Subcutaneous abdominal adipose tissue (tissue), 5 donors: Measurements from ENCODE around the gene NLGN1.

Experiments
- H3K27ac ChIP-seq: one replicate; pipeline ENCODE4 v1.7.0; 2013; ENCODE audit warnings: low read depth, mild to moderate bottlenecking, inconsistent platforms, low read length, moderate library complexity
- H3K27me3 ChIP-seq, 5 donors: one replicate each; pipeline ENCODE4 v1.7.0; 2013; ENCODE audit warnings: low read length in 5 of 5, inconsistent platforms in 1 of 5; ENCODE audit not compliant: control insufficient read depth in 5 of 5, insufficient read depth in 4 of 5
- H3K36me3 ChIP-seq, 5 donors: one replicate each; pipeline ENCODE4 v1.7.0; 2013; ENCODE audit warnings: low read length in 5 of 5; ENCODE audit not compliant: control insufficient read depth in 5 of 5, insufficient read depth in 5 of 5
- H3K4me1 ChIP-seq, 5 donors: one replicate each; pipeline ENCODE4 v1.7.0; 2013; ENCODE audit warnings: low read length in 5 of 5, mild to moderate bottlenecking in 3 of 5, moderate library complexity in 1 of 5; ENCODE audit not compliant: control insufficient read depth in 5 of 5, insufficient read depth in 5 of 5
- H3K4me3 ChIP-seq, 5 donors: one replicate each; pipeline ENCODE4 v1.7.0; 2013; ENCODE audit warnings: low read length in 5 of 5, low read depth in 1 of 5
- H3K9ac ChIP-seq, 5 donors: one replicate each; pipeline ENCODE4 v1.7.0; 2013; ENCODE audit warnings: low read length in 5 of 5, mild to moderate bottlenecking in 4 of 5, moderate library complexity in 3 of 5
- H3K9me3 ChIP-seq, 5 donors: one replicate each; pipeline ENCODE4 v1.7.0; 2013; ENCODE audit warnings: low read length in 5 of 5; ENCODE audit not compliant: control insufficient read depth in 5 of 5
- donor health status: healthy.
- donor health status: healthy.
- donor health status: healthy.
- donor health status: healthy.
- donor health status: healthy.

NLGN1 gene

DNA sequence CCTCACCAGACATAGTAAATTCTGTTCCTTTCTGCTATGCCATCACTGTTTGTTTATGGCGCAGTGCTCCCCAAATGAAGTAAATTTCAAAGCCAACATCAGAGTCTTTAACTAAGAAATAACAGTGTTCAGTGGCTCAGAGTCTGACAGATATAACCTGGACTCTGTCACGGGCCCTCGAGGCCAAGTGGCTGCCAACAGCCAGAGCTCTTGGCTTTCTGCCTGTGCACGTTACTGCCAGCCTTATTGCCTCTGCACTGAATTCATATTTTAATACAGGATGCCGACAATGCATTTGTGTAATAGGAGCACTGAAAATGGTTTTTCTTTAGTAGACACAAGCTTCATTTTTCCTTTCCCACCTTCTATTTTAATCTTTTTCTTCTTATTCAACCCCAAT, 219.9 kb downstream of the NLGN1 start:
- Histone ChIP-seq H3K4me1 (peaks cover 0 to 6% (median 0%) of the 10 kb centered on the region in 5 donors), H3K9ac (no peak overlapping the region), H3K27me3 (no peaks in the 10 kb centered on the region), H3K36me3 (no peaks in the 10 kb centered on the region), H3K27ac (no peak overlapping the region), H3K9me3 (no peaks in the 10 kb centered on the region), H3K4me3 (no peak overlapping the region)

DNA sequence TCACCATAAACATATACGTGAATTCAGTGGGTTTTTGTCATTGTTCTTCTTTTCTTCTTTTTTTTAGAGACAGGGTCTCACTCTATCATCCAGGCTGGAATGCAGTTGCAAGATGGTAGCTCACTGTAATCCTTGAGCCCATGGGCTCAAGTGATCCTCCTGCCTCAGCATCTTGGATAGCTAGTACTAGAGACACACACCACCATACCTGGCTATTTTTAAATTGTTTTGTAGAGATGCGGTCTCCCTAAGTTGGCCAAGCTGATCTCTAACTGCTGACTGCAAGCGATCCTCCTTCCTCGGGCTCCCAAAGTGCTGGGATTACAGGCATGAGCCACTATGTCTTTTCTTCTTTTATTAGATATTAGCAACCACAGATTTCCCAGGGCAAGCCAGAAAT, 220.6 kb downstream of the NLGN1 start:
- Histone ChIP-seq H3K4me3 (no peak overlapping the region), H3K36me3 (no peaks in the 10 kb centered on the region), H3K27ac (no peak overlapping the region), H3K4me1 (peaks cover 0 to 6% (median 0%) of the 10 kb centered on the region in 5 donors), H3K27me3 (no peaks in the 10 kb centered on the region), H3K9me3 (no peaks in the 10 kb centered on the region), H3K9ac (no peak overlapping the region)

DNA sequence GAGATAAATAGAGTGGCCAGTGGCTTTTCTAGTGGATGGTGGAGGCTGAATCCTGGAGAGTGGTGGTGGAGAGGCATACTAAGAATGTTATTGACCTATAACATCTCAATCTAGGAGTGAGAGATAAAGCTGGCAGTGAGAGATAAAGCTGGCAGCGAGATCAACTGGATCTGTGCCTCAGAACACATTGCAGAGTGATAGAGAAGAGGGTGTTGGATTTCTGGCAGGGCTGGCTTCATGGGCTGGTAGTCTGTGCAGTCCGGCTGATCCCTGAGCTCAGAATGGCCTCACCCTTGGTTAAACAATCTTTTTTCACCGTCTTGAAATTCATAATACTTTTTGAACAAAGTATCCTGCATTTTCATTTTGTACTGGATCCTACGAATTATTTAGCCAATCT, 221.2 kb downstream of the NLGN1 start:
- Histone ChIP-seq H3K27ac (no peak overlapping the region), H3K4me1 (peaks cover 0 to 6% (median 0%) of the 10 kb centered on the region in 5 donors), H3K9me3 (no peaks in the 10 kb centered on the region), H3K27me3 (no peaks in the 10 kb centered on the region), H3K9ac (no peak overlapping the region), H3K36me3 (no peaks in the 10 kb centered on the region), H3K4me3 (no peak overlapping the region)

DNA sequence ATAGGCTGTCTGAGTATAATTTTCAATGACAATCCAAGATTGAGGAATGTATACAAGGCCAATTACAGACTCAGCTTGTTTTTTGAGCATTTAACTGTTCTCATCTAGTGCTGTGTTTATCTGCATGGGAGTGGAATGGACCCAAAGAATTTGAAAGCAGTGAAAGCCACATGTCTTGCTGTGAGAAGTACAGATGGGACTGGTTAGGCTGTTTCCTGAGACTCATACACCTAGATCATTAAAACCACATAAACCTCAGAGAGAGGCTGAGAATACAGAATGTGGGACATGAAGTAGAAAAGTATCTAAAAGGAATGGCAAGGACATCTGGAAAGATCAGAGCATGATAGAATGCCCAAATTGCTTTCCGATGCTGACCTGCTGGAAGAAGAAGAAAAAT, 224.6 kb downstream of the NLGN1 start:
- Histone ChIP-seq H3K4me1 (peaks cover 0 to 13% (median 0%) of the 10 kb centered on the region in 5 donors), H3K9me3 (no peaks in the 10 kb centered on the region), H3K9ac (no peak overlapping the region), H3K36me3 (no peaks in the 10 kb centered on the region), H3K4me3 (no peak overlapping the region), H3K27me3 (no peaks in the 10 kb centered on the region), H3K27ac (no peak overlapping the region)

DNA sequence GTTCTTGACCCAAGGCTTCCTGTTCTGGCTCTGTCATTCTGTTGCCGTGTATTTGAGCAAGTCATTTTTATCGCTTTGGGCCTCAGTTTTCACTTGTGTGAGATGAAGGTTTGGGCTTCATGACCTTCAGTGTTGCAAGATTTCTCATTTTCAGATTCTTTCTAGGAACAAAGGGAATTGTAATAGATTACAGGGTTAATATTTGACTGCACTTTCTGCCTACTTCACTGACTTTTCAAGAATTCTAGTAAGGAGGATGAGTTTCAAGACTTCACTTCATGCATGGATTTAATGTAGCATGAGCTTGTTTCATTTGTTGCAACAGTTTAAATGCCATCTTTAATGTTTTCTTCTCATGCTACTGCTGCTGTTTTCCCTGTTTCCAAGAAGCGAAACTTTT, 226.5 kb downstream of the NLGN1 start:
- Histone ChIP-seq H3K4me1 (peaks cover 0 to 8% (median 0%) of the 10 kb centered on the region in 5 donors), H3K9me3 (no peaks in the 10 kb centered on the region), H3K9ac (no peak overlapping the region), H3K27ac (no peak overlapping the region), H3K27me3 (no peaks in the 10 kb centered on the region), H3K4me3 (no peak overlapping the region), H3K36me3 (no peaks in the 10 kb centered on the region)

DNA sequence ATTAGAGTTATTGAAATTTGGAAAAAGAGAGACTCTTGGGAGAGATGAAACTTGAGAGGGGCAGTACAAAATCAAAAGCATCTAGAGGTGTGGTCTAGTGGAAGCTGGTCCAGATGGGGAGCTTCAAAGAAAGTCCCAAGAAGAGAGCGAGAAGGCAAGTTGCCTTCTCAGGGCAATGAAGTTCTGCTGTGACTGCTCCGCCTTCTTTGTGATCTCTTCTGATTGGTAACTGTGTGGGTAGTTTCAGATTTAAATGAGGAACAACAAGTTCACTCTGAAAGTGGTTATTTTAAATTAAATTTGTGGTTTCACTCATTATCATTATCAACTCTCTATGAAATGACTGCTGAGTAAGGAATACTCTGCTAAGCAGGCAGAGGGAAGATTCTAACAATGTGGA, 233.3 kb downstream of the NLGN1 start:
- no peak overlapping the region for H3K4me3 ChIP-seq
- no peaks in the 10 kb centered on the region for H3K9me3 ChIP-seq
- no peaks in the 10 kb centered on the region for H3K36me3 ChIP-seq
- H3K27ac ChIP-seq = no peak overlapping the region
- H3K4me1 ChIP-seq = no peaks in the 10 kb centered on the region
- H3K27me3 ChIP-seq = no peaks in the 10 kb centered on the region
- H3K9ac ChIP-seq = no peak overlapping the region

DNA sequence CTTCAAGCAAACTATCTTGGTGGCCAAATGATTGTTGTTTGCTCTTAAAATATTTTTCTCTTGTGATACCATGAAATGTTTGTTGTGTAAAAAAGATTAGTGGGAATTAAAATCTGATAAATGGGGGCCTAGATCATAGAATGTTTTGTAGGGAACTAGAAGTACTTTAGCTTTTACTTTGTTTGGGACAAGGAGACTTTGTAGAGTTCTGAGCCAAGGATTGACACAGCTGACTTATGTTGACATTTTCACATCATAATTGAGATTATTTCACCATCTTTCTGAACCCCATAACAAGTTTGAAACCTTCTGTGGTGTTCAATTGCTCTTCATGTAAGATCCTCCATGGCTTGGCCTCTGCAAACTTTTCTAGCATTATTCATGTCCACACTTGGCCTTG, 235.4 kb downstream of the NLGN1 start:
- no peak overlapping the region for H3K27ac ChIP-seq
- no peaks in the 10 kb centered on the region for H3K4me1 ChIP-seq
- no peak overlapping the region for H3K4me3 ChIP-seq
- H3K9me3 ChIP-seq = no peaks in the 10 kb centered on the region
- H3K9ac ChIP-seq = no peak overlapping the region
- no peaks in the 10 kb centered on the region for H3K36me3 ChIP-seq
- H3K27me3 ChIP-seq = no peaks in the 10 kb centered on the region

DNA sequence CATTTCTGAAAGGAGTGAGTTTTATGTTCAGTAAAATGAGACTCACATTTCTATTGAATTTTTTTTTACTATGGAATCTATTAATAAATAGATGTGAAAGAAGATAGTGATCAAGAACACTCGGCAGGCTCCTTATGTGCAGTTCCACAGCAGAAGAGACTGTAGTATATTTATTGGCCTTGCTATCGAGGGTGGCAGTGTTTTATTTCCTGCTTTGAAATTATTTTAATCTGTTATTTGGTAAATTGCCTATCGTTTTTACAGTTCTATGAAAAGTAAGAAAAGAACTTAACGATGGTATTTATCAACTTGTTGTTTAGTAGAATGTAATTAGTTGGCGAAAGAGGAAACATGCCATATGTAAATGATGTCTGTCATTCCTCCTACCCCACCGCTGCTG, 238.3 kb downstream of the NLGN1 start:
- Histone ChIP-seq H3K9ac (no peak overlapping the region), H3K4me3 (no peak overlapping the region), H3K4me1 (no peaks in the 10 kb centered on the region), H3K27ac (no peak overlapping the region), H3K36me3 (no peaks in the 10 kb centered on the region), H3K27me3 (no peaks in the 10 kb centered on the region), H3K9me3 (no peaks in the 10 kb centered on the region)

DNA sequence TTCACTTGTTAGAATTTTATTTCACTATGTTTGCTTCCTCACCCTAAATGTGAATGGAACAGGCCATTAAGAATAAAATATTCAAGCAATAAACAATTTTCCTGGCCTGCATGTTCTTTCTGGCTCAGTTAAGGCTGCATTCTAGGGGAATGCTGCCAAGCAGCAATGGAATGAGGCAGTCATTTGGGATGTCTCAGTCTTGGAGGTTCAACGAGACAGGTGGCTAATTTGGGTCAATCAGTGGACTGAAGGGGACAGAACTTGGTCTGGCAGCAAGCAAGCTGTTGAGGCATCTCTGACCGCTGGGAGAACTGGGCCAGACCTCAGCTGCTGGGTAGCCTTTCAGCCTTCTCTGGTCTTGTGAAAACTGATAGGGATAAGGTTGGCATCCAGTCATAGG, 241.6 kb downstream of the NLGN1 start:
- Histone ChIP-seq H3K9me3 (no peaks in the 10 kb centered on the region), H3K27me3 (no peaks in the 10 kb centered on the region), H3K27ac (no peak overlapping the region), H3K9ac (no peak overlapping the region), H3K36me3 (no peaks in the 10 kb centered on the region), H3K4me1 (no peaks in the 10 kb centered on the region), H3K4me3 (no peak overlapping the region)

DNA sequence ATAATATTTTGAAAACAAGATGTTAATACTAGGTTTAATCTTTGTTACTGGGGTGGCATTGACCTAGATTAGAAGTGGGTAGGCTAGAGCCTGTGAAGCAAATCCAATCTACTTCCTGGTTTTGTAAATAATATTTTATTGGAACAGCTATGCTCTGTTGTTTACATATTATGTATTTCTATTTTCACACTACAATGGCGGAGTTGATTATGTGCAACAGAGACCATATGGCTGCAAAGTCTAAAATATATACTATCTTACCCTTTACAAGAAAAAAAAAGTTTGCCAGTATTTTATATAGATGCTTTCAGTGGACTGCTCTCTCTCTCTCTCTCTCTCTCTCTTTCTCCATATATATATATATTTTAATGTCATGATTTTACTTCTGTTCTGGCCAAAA, 244.2 kb downstream of the NLGN1 start:
- Histone ChIP-seq H3K36me3 (no peaks in the 10 kb centered on the region), H3K9ac (no peak overlapping the region), H3K4me3 (no peak overlapping the region), H3K27ac (no peak overlapping the region), H3K27me3 (no peaks in the 10 kb centered on the region), H3K9me3 (no peaks in the 10 kb centered on the region), H3K4me1 (no peaks in the 10 kb centered on the region)
